ENCODE results near the gene CIAO3.

CIAO3 gene

GRCh38 chr16:705431-706188, 35.2 kb downstream of the CIAO3 start, which contains the start of gene FBXL16:
TSS of gene FBXL16 (minus strand) at chr16:705801. CDS start at chr16:697405, 8,396 bp downstream.
- Histone ChIP-seq H3K4me1 (ENCODE audit: insufficient read depth, poor library complexity, severe bottlenecking) (peaks cover 3% of the 10 kb centered on the region), H3K27me3 (ENCODE audit: insufficient read depth, poor library complexity, severe bottlenecking) (no peaks in the 10 kb centered on the region), H3K27ac (ENCODE audit: poor library complexity, severe bottlenecking) (peak within 1 kb of the TSS; percentile 49), H3K9me3 (ENCODE audit: severe bottlenecking) (no peaks in the 10 kb centered on the region), H3K4me3 (ENCODE audit: severe bottlenecking) (peak within 1 kb of the TSS; percentile 87), H3K36me3 (ENCODE audit: low read depth) (no peaks in the 10 kb centered on the region)
- no peak for TF ChIP-seq CTCF (IDR thresholded peaks at IDR 0.05; ENCODE audit: poor library complexity, severe bottlenecking)
- no peak for ATAC-seq (ENCODE audit: low read depth)
- no peak for DNase-seq (ENCODE audit: low spot score)

- Histone ChIP-seq H3K27ac (ENCODE audit: poor library complexity, severe bottlenecking) (peak overlapping the region; percentile 49), H3K27me3 (ENCODE audit: insufficient read depth, poor library complexity, severe bottlenecking) (no peaks in the 10 kb centered on the region), H3K4me1 (ENCODE audit: insufficient read depth, poor library complexity, severe bottlenecking) (peaks cover 3% of the 10 kb centered on the region), H3K9me3 (ENCODE audit: severe bottlenecking) (no peaks in the 10 kb centered on the region), H3K36me3 (ENCODE audit: low read depth) (no peaks in the 10 kb centered on the region), H3K4me3 (ENCODE audit: severe bottlenecking) (peak overlapping the region; percentile 87)
- DNase-seq (ENCODE audit: low spot score) (no peak), ATAC-seq (ENCODE audit: low read depth) (peak; percentile 6; the same call in 1 of the 3 replicates)
- TF ChIP-seq CTCF (IDR thresholded peaks at IDR 0.05; ENCODE audit: poor library complexity, severe bottlenecking): no peak
These were observed 36.0 kb downstream of the CIAO3 start for GRCh38 chr16:704552-705380.

- TF ChIP-seq CTCF (IDR thresholded peaks at IDR 0.05; ENCODE audit: poor library complexity, severe bottlenecking): no peak
- H3K4me1 ChIP-seq (ENCODE audit: insufficient read depth, poor library complexity, severe bottlenecking): peaks cover 3% of the 10 kb centered on the region
- no peak for ATAC-seq (ENCODE audit: low read depth)
- H3K36me3 ChIP-seq (ENCODE audit: low read depth): no peaks in the 10 kb centered on the region
- peak overlapping the region; percentile 49 for H3K27ac ChIP-seq (ENCODE audit: poor library complexity, severe bottlenecking)
- H3K27me3 ChIP-seq (ENCODE audit: insufficient read depth, poor library complexity, severe bottlenecking): no peaks in the 10 kb centered on the region
- H3K9me3 ChIP-seq (ENCODE audit: severe bottlenecking): no peaks in the 10 kb centered on the region
- H3K4me3 ChIP-seq (ENCODE audit: severe bottlenecking): peak overlapping the region; percentile 87
- no peak for DNase-seq (ENCODE audit: low spot score)
These were observed 36.8 kb downstream of the CIAO3 start for GRCh38 chr16:704047-704446.

- Histone ChIP-seq H3K9me3 (ENCODE audit: severe bottlenecking) (no peaks in the 10 kb centered on the region), H3K27me3 (ENCODE audit: insufficient read depth, poor library complexity, severe bottlenecking) (no peaks in the 10 kb centered on the region), H3K4me1 (ENCODE audit: insufficient read depth, poor library complexity, severe bottlenecking) (peaks cover 3% of the 10 kb centered on the region), H3K4me3 (ENCODE audit: severe bottlenecking) (no peak overlapping the region), H3K27ac (ENCODE audit: poor library complexity, severe bottlenecking) (no peak overlapping the region), H3K36me3 (ENCODE audit: low read depth) (no peaks in the 10 kb centered on the region)
- ATAC-seq (ENCODE audit: low read depth) (no peak), DNase-seq (ENCODE audit: low spot score) (no peak)
- TF ChIP-seq CTCF (IDR thresholded peaks at IDR 0.05; ENCODE audit: poor library complexity, severe bottlenecking): no peak
These were observed 37.4 kb downstream of the CIAO3 start for GRCh38 chr16:703406-703805.

Measured in RWPE2 (cell line).